Esophagus (tissue), 2 donors: ENCODE results near the gene CERS4. TPM values are rescaled to one million over a fixed set of nuclear protein-coding genes. Genes with fewer than 3 reads are reported as not detected.
A peak's percentile ranks its signal among the peaks of the same experiment; 100 is the strongest.

ENCODE experiments used
- H3K27ac ChIP-seq, 2 donors: one replicate each; pipeline ENCODE4 v1.5.1; 2013; ENCODE audit warnings: low read depth in 2 of 2, mild to moderate bottlenecking in 2 of 2, inconsistent platforms in 1 of 2, low read length in 1 of 2, moderate library complexity in 1 of 2
- H3K27me3 ChIP-seq, 2 donors: one replicate each; pipeline ENCODE4 v1.6.1; 2013; ENCODE audit warnings: low read length in 2 of 2, control low read depth in 1 of 2, mild to moderate bottlenecking in 1 of 2; ENCODE audit not compliant: insufficient read depth in 2 of 2, control insufficient read depth in 1 of 2
- H3K36me3 ChIP-seq, 2 donors: one replicate each; pipeline ENCODE4 v1.6.1; 2013; ENCODE audit warnings: low read length in 1 of 2; ENCODE audit not compliant: control insufficient read depth in 2 of 2, insufficient read depth in 2 of 2
- H3K4me1 ChIP-seq, 2 donors: one replicate each; pipeline ENCODE4 v1.6.1; 2013; ENCODE audit warnings: low read length in 1 of 2; ENCODE audit not compliant: control insufficient read depth in 2 of 2, insufficient read depth in 2 of 2
- H3K4me3 ChIP-seq, 2 donors: one replicate each; pipeline ENCODE4 v1.5.1; 2013; ENCODE audit warnings: low read length in 2 of 2, mild to moderate bottlenecking in 2 of 2, low read depth in 1 of 2, moderate library complexity in 1 of 2
- H3K9me3 ChIP-seq, 2 donors: one replicate each; pipeline ENCODE4 v1.6.1; 2013; ENCODE audit warnings: mild to moderate bottlenecking in 2 of 2, low read depth in 1 of 2, low read length in 1 of 2, moderate library complexity in 1 of 2; ENCODE audit not compliant: control insufficient read depth in 2 of 2, insufficient read depth in 1 of 2
- WGBS, 2 donors: extraction: QIAGEN DNeasy Blood & Tissue Kit; methylation state at CpG; one replicate each; pipeline ENCODE4 v1.1.7; 2013; 5-methylcytosine and 5-hydroxymethylcytosine counted together
- polyA plus RNA-seq, 2 donors: library from polyadenylated mRNA; stranded (reverse); fragments of 200-250 nt; gene quantifications; one replicate each; pipeline ENCODE4 v1.2.3, GENCODE V29; 2013
- donor health status: healthy with polysubstance abuse.
- donor health status: Bipolar disorder and iron deficiency.

Gene CERS4
- polyA plus RNA-seq, 2 donors, result 67.7 to 70.0 TPM

- 93 to 94% methylated on average over 17 of the region's 17 CpGs for whole genome bisulfite sequencing, 2 donors
- Histone ChIP-seq H3K36me3 (peaks cover 4 to 15% of the 10 kb centered on the region in 2 donors), H3K27ac (no peak overlapping the region), H3K4me1 (peaks cover 0 to 12% of the 10 kb centered on the region in 2 donors), H3K9me3 (peaks cover 0 to 1% of the 10 kb centered on the region in 2 donors), H3K27me3 (no peaks in the 10 kb centered on the region), H3K4me3 (no peak overlapping the region)
Measured at GRCh38 chr19:8310342-8311055, 101.3 kb downstream of the CERS4 start.

- Histone ChIP-seq H3K27ac (peak overlapping the region in 1 of 2 donors; percentile 48), H3K9me3 (peaks cover 0 to 1% of the 10 kb centered on the region in 2 donors), H3K27me3 (no peaks in the 10 kb centered on the region), H3K4me1 (peaks cover 0 to 12% of the 10 kb centered on the region in 2 donors), H3K36me3 (peaks cover 4 to 17% of the 10 kb centered on the region in 2 donors), H3K4me3 (no peak overlapping the region)
- 56 to 62% methylated on average over 16 of the region's 16 CpGs for WGBS, 2 donors
Measured at GRCh38 chr19:8311461-8312260, 102.5 kb downstream of the CERS4 start.

Other genes with a start within 250 kb of the CERS4 start
- 10 to 100 TPM in 1 of 2 donors, 1 to 10 TPM in 1; 6.5 to 25.8 TPM for gene ELAVL1, start 203.7 kb upstream of the CERS4 start, polyA plus RNA-seq
- gene CCL25, start 156.6 kb upstream of the CERS4 start, polyA plus RNA-seq, result under 1 TPM in 1 of 2 donors, not detected in 1; 0.14 TPM
- under 1 TPM; under 0.01 to 0.02 TPM for gene FBN3, start 59.8 kb upstream of the CERS4 start, polyA plus RNA-seq
- gene CD320, start 99.0 kb downstream of the CERS4 start, polyA plus RNA-seq, result 10 to 100 TPM in 1 of 2 donors, 1 to 10 TPM in 1; 9.4 to 17.9 TPM
- 100 to 1,000 TPM; 103 to 112 TPM for gene NDUFA7, start 112.0 kb downstream of the CERS4 start, polyA plus RNA-seq
- gene RPS28, start 112.1 kb downstream of the CERS4 start, polyA plus RNA-seq, result 100 to 1,000 TPM; 725 to 804 TPM
- gene KANK3, start 133.9 kb downstream of the CERS4 start, polyA plus RNA-seq, result 1 to 10 TPM; 4.2 to 5.2 TPM
- 100 to 1,000 TPM in 1 of 2 donors, 10 to 100 TPM in 1; 27.2 to 126 TPM for gene ANGPTL4, start 154.8 kb downstream of the CERS4 start, polyA plus RNA-seq
- 10 to 100 TPM; 60.8 to 75.3 TPM for gene RAB11B, start 181.0 kb downstream of the CERS4 start, polyA plus RNA-seq
- gene MARCHF2, start 203.9 kb downstream of the CERS4 start, polyA plus RNA-seq, result 10 to 100 TPM; 22.0 to 29.0 TPM
- gene HNRNPM, start 235.6 kb downstream of the CERS4 start, polyA plus RNA-seq, result 100 to 1,000 TPM in 1 of 2 donors, 10 to 100 TPM in 1; 49.9 to 134 TPM